Spleen (tissue), 11 donors: Measurements from ENCODE around the gene RABGAP1. TPM values are rescaled to one million over a fixed set of nuclear protein-coding genes. Genes with fewer than 3 reads are reported as not detected.

Source experiments
- DNase-seq: peaks from one replicate; pipeline ENCODE4 v3.0.0-alpha.2; 2020
- H3K27ac ChIP-seq, 8 donors: fragments of 200-600 bp; sonication (generic) in 7 of 8; 1 replicate in 4 of 8; 2 replicates in 4 of 8; pipeline versions ENCODE4 v1.5.0 to v1.8.0; 2016 to 2021; ENCODE audit warnings: inconsistent platforms in 4 of 8, mild to moderate bottlenecking in 4 of 8, moderate library complexity in 1 of 8
- H3K27me3 ChIP-seq, 7 donors: fragments of 200-600 bp; sonication (generic) in 6 of 7; replicated peaks in 1 of 7; 1 replicate in 4 of 7; 2 replicates in 3 of 7; pipeline versions ENCODE4 v1.5.0 to v1.8.0; 2016 to 2021; ENCODE audit warnings: inconsistent platforms in 3 of 7, mild to moderate bottlenecking in 1 of 7
- H3K36me3 ChIP-seq, 6 donors: fragments of 200-600 bp; sonication (generic) in 5 of 6; 1 replicate in 4 of 6; 2 replicates in 2 of 6; pipeline versions ENCODE4 v1.5.0 to v1.8.0; 2016 to 2021; ENCODE audit warnings: inconsistent platforms in 2 of 6
- H3K4me1 ChIP-seq, 6 donors: fragments of 200-600 bp; sonication (generic) in 5 of 6; 1 replicate in 3 of 6; 2 replicates in 3 of 6; pipeline versions ENCODE4 v1.5.0 to v1.8.0; 2016 to 2021; ENCODE audit warnings: inconsistent platforms in 3 of 6
- H3K4me3 ChIP-seq, 8 donors: fragments of 200-600 bp; sonication (generic) in 7 of 8; 1 replicate in 4 of 8; 2 replicates in 4 of 8; pipeline versions ENCODE4 v1.5.0 to v1.8.0; 2016 to 2021; ENCODE audit warnings: inconsistent platforms in 4 of 8, mild to moderate bottlenecking in 4 of 8, moderate library complexity in 2 of 8
- H3K9me3 ChIP-seq, 8 donors: fragments of 200-600 bp; sonication (generic) in 7 of 8; 1 replicate in 4 of 8; 2 replicates in 4 of 8; pipeline versions ENCODE4 v1.5.0 to v1.8.0; 2016 to 2021; ENCODE audit warnings: inconsistent platforms in 4 of 8
- POLR2A ChIP-seq, 3 donors: fragments of 450-650 bp; IDR thresholded peaks; one replicate each; pipeline ENCODE4 v1.5.1; 2017; ENCODE audit warnings: antibody characterized with exemption in 3 of 3, mild to moderate bottlenecking in 1 of 3
- POLR2AphosphoS5 ChIP-seq, 3 donors: sonication (generic); formaldehyde crosslinking; IDR thresholded peaks; one replicate each; pipeline ENCODE4 v1.5.1; 2017; ENCODE audit warnings: antibody characterized with exemption in 3 of 3
- whole genome bisulfite sequencing, 5 donors: extraction: QIAGEN DNeasy Blood & Tissue Kit in 3 of 5; methylation state at CpG; one replicate each; pipeline versions ENCODE4 v1.1.5 to v1.1.7; 2013 to 2018; 5-methylcytosine and 5-hydroxymethylcytosine counted together
- intact Hi-C: fragments of 100-400 bp; cut with DNase I; formaldehyde crosslinking; loops from one replicate; pipeline ENCODE4 v1.15.0; 2023; ENCODE audit warnings: low total_unique reads
- polyA plus RNA-seq, 3 donors: library from polyadenylated mRNA; stranded (reverse); fragments of 200-250 nt; gene quantifications; one replicate each; pipeline ENCODE4 v1.2.1, GENCODE V29; 2013
- total RNA-seq, 7 donors: library from RNA; depleted of rRNA in 3 of 7; stranded (reverse); fragments of >200 nt in 3 of 7; fragmentation: NEBNext Ultra II Directional in 4 of 7; extraction: Animal tissue kit (Norgen Biotek cat#: 25700) in 4 of 7; gene quantifications; one replicate each; pipeline versions ENCODE4 v1.1.0 to v1.2.1, GENCODE V29; 2016 to 2021
- TF ChIP-seq, protein P1 (sequence below), 11 experiments: fragments of 200-600 bp in 7 of 11; fragments of 450-650 bp in 4 of 11; sonication (generic) in 4 of 11; IDR thresholded peaks in 8 of 11; conservative IDR thresholded peaks in 3 of 11; 1 replicate in 7 of 11; 2 replicates in 4 of 11; pipeline versions ENCODE4 v1.4.0 to v1.8.0; 2016 to 2021; ENCODE audit warnings: antibody characterized with exemption in 11 of 11, inconsistent platforms in 4 of 11, mild to moderate bottlenecking in 1 of 11
- donor health status: healthy with polysubstance abuse.
- donor health status: DM: no; HTN: no; CAD: no; lungs with moderate emphysema.
- donor health status: DM: no; HTN: no; CAD: no.
- donor health status: Bipolar disorder and iron deficiency.
- donor health status: healthy.
- donor health status: DM: no; HTN: no; CAD: no.
- donor health status: DM: yes; HTN: yes; CAD: no.

RABGAP1 gene
- total and polyA plus RNA-seq, 10 donors: 7.4 to 65.7 (median 48.6) TPM

DNA sequence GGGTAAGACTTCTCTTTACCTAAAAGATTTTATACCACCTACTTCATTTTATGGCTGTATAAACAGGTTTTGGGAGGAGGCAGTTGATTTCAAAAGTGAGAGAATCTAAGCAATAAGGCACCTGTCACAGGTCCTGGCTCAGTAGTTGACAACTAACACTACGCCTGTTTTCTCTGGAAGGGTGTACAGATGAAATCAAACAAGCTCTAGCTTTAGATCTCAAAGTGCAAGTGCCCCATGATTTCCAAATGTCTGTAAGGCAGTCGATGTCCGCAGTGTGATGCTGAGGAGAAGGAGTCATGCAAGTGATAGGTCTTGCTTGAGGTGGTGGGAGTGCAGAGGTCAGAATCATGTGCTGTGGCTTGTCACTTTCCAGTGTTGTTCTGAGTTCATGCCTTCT is 158.7 kb downstream of the RABGAP1 start:
- intact Hi-C loops: no loop called here
- Histone ChIP-seq H3K36me3 (peaks cover 0 to 99% (median 67%) of the 10 kb centered on the region in 6 donors), H3K9me3 (no peaks in the 10 kb centered on the region), H3K27ac (no peak overlapping the region), H3K27me3 (no peaks in the 10 kb centered on the region), H3K4me1 (peaks cover 0 to 22% (median 21%) of the 10 kb centered on the region in 6 donors), H3K4me3 (no peak overlapping the region)
- DNase-seq: no peak
- WGBS, 5 donors: 92 to 99% (median 95%) methylated on average over 3 of the region's 3 CpGs
- TF ChIP-seq, protein P1, sequence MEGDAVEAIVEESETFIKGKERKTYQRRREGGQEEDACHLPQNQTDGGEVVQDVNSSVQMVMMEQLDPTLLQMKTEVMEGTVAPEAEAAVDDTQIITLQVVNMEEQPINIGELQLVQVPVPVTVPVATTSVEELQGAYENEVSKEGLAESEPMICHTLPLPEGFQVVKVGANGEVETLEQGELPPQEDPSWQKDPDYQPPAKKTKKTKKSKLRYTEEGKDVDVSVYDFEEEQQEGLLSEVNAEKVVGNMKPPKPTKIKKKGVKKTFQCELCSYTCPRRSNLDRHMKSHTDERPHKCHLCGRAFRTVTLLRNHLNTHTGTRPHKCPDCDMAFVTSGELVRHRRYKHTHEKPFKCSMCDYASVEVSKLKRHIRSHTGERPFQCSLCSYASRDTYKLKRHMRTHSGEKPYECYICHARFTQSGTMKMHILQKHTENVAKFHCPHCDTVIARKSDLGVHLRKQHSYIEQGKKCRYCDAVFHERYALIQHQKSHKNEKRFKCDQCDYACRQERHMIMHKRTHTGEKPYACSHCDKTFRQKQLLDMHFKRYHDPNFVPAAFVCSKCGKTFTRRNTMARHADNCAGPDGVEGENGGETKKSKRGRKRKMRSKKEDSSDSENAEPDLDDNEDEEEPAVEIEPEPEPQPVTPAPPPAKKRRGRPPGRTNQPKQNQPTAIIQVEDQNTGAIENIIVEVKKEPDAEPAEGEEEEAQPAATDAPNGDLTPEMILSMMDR (IDR thresholded peaks at IDR 0.05 in 8 of 11, conservative IDR thresholded peaks at IDR 0.05 in 3 of 11): no peak
- no peak for TF ChIP-seq POLR2A (IDR thresholded peaks at IDR 0.05)
- no peak for TF ChIP-seq POLR2AphosphoS5 (IDR thresholded peaks at IDR 0.05)

DNA sequence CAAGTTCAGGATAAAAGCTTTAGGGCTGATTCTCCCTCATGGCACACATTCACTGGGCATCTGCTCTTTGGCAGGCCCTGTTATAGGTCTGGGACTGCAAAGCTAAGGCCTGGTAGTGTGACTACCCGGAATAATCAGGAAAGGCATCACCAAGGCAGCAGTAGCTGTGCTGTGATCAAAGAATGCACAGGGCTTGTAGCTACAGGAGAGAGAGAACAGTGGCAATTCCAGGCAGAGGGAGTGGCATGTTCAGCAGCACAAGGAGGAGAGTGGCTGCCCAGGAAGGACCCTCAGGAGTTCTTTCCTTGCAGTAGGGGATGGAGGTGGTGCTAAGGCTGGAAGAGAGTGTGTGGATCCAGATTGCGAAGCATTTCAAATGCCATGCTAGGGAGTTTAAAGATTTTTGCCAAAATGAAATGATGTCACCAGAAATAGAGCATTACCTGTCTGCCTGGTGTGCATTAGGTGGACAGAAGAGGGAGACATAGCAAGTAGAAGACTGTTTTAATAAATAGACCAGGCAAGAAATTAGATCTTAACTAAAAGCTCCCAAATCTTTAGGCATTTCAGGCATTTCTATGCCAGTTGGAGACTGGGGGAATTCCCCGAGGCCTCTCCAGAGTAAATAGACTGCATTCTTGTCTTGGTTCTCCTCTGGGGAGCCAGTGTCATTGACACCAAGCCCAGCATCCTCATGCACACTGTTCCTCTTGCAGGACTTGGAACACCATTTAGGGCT is 161.7 kb downstream of the RABGAP1 start:
- TF ChIP-seq, protein P1 (IDR thresholded peaks at IDR 0.05 in 8 of 11, conservative IDR thresholded peaks at IDR 0.05 in 3 of 11): peak in 1 of 11 experiments; percentile 30
- no peak for TF ChIP-seq POLR2A (IDR thresholded peaks at IDR 0.05)
- 90 to 97% (median 93%) methylated on average over 3 of the region's 3 CpGs for WGBS, 5 donors
- Histone ChIP-seq H3K9me3 (no peaks in the 10 kb centered on the region), H3K36me3 (peaks cover 0 to 100% (median 69%) of the 10 kb centered on the region in 6 donors), H3K4me3 (no peak overlapping the region), H3K27me3 (no peaks in the 10 kb centered on the region), H3K4me1 (no peaks in the 10 kb centered on the region), H3K27ac (peak overlapping the region in 1 of 8 donors; percentile 30)
- intact Hi-C loops: loop anchor here (10.0 kb wide), 1 partner anchor 242 kb away; no protein-coding TSS in a partner anchor
- no peak for DNase-seq

DNA sequence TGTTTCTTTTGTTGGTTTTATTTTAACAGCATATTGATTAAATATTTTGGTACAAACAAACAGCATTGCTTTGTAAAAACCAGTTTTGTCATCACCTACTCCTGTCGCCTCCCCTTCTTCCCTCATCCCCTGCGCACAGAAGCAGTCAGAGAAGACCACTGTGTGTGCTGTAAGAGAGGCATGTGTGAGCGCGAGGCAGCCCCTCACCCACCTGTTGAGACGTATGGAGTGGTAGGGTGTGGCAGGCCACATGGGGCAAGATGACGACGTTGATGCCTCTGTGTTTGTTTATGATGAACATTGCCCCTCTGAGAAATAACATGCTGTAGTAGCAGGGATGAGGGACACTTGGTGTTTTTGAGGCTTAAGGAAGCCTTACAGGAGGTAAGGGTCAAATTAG is 164.0 kb downstream of the RABGAP1 start:
- Histone ChIP-seq H3K27me3 (no peaks in the 10 kb centered on the region), H3K4me1 (no peaks in the 10 kb centered on the region), H3K4me3 (no peak overlapping the region), H3K27ac (no peak overlapping the region), H3K36me3 (peaks cover 0 to 100% (median 60%) of the 10 kb centered on the region in 6 donors), H3K9me3 (no peaks in the 10 kb centered on the region)
- TF ChIP-seq, protein P1 (IDR thresholded peaks at IDR 0.05 in 8 of 11, conservative IDR thresholded peaks at IDR 0.05 in 3 of 11): no peak
- TF ChIP-seq POLR2AphosphoS5 (IDR thresholded peaks at IDR 0.05) (no peak), POLR2A (IDR thresholded peaks at IDR 0.05) (no peak)
- no peak for DNase-seq
- intact Hi-C loops: loop anchor here (10.0 kb wide), 1 partner anchor 240 kb away; no protein-coding TSS in a partner anchor
- 77 to 93% (median 86%) methylated on average over 7 of the region's 7 CpGs for WGBS, 5 donors

DNA sequence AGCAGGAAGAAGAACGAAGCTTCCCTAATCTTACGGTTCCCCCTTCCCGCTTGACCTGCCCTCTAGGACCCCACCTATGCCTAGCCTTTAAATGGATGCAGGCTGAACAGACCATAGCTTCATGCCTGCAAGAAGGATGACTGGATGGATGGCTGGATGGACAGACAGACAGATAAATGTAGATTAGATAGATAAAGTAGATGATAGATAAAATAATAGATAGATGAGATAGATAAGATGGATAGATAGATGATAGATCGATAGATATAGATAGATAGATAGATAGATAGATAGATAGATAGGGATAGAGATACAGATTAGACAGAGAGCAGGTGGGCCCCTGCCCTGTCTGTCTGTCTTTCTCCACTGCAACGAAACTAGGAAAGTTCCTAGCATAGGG is 164.7 kb downstream of the RABGAP1 start:
- TF ChIP-seq POLR2A (IDR thresholded peaks at IDR 0.05) (no peak), POLR2AphosphoS5 (IDR thresholded peaks at IDR 0.05) (no peak)
- TF ChIP-seq, protein P1 (IDR thresholded peaks at IDR 0.05 in 8 of 11, conservative IDR thresholded peaks at IDR 0.05 in 3 of 11): no peak
- Histone ChIP-seq H3K36me3 (peaks cover 0 to 100% (median 61%) of the 10 kb centered on the region in 6 donors), H3K9me3 (no peaks in the 10 kb centered on the region), H3K27me3 (no peaks in the 10 kb centered on the region), H3K27ac (no peak overlapping the region), H3K4me3 (no peak overlapping the region), H3K4me1 (no peaks in the 10 kb centered on the region)
- 84 to 94% (median 88%) methylated on average over 5 of the region's 5 CpGs for WGBS, 5 donors
- no peak for DNase-seq
- intact Hi-C loops: loop anchor here (10.0 kb wide), 1 partner anchor 239 kb away; no protein-coding TSS in a partner anchor
